ENCODE measurements around the gene TMEM41A.
"Not testable (repeated sequence)": the region's sequence is repeated elsewhere in the genome, so short reads cannot be mapped to it uniquely, and the experiment has no call there.

Gene TMEM41A

DNA sequence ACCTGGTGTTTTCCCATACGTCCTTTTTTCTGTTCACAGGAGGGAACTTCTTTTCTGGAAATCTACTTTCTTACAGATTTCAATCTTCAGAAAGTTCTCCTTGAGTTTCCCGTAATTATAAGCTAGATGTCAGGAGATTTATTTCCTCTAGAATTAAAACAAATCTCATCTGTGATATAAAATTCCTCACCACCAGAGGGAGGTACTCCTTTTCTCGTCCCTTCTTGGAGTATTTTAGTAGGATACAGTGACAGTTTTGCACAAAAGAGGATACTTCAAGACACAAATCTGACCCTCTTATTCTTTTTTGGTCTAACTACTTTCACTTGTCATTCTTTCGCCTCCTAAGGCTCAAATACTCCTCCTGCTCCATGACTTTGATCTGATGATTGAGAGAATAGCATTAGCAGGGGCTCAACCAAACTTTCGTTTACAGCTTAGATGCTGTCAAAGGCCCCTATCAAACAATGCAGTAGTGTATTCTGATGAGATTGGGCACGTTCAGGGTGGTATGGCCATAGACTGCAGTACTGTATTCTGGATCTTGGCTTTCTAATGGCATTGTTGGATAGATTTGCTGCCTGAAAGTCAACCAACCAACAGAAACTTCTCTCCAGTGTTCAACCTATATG lies 38.0 kb downstream of the TMEM41A start:
- Histone ChIP-seq H3K14ac (ENCODE audit: low read length in 2 of 2) (no peak overlapping the region), H3K9me3 (ENCODE audit: control insufficient read depth, low read length) (no peaks in the 10 kb centered on the region), H3K27me3 (ENCODE audit: control insufficient read depth in 1 of 2, insufficient read depth in 1 of 2, low read length in 2 of 2) (no peaks in the 10 kb centered on the region), H3K4ac (ENCODE audit: low read depth in 1 of 2, low read length in 2 of 2) (no peak overlapping the region), H4K8ac (ENCODE audit: low read length) (no peak overlapping the region), H2BK5ac (ENCODE audit: low read depth, low read length, poor library complexity, severe bottlenecking) (no peak overlapping the region), H3K4me3 (ENCODE audit: insufficient read depth in 1 of 2, low read depth in 1 of 2, low read length in 2 of 2) (no peak overlapping the region), H3K4me1 (ENCODE audit: control insufficient read depth, insufficient read depth, low read depth, low read length) (no peaks in the 10 kb centered on the region), H3K79me1 (replicated peaks; ENCODE audit: low read length, poor library complexity, severe bottlenecking) (no peaks in the 10 kb centered on the region), H2AK5ac (ENCODE audit: low read length, severe bottlenecking) (no peak overlapping the region), H2BK15ac (ENCODE audit: low read depth, poor library complexity, severe bottlenecking) (no peak overlapping the region), H2AFZ (ENCODE audit: low read depth, low read length) (no peak overlapping the region), H3K23ac (ENCODE audit: low read length in 2 of 2) (no peak overlapping the region), H3K36me3 (ENCODE audit: control insufficient read depth in 1 of 2, insufficient read depth in 2 of 2, low read depth in 1 of 2, low read length in 2 of 2) (peaks cover 3 to 11% of the 10 kb centered on the region in 2 experiments), H3K9ac (ENCODE audit: low read length) (no peak overlapping the region), H2BK120ac (ENCODE audit: low read depth, low read length) (no peak overlapping the region), H2BK12ac (ENCODE audit: low read length in 2 of 2) (no peak overlapping the region), H3K27ac (ENCODE audit: low read length, poor library complexity, severe bottlenecking) (no peak overlapping the region), H4K91ac (ENCODE audit: low read length) (no peak overlapping the region), H3K18ac (ENCODE audit: low read depth in 1 of 2, low read length in 2 of 2) (no peak overlapping the region), H3K4me2 (ENCODE audit: low read length, poor library complexity, severe bottlenecking) (no peak overlapping the region)
- DNase-seq, result peak; percentile 18
- WGBS, result 64% methylated on average over 4 of the region's 6 CpGs

DNA sequence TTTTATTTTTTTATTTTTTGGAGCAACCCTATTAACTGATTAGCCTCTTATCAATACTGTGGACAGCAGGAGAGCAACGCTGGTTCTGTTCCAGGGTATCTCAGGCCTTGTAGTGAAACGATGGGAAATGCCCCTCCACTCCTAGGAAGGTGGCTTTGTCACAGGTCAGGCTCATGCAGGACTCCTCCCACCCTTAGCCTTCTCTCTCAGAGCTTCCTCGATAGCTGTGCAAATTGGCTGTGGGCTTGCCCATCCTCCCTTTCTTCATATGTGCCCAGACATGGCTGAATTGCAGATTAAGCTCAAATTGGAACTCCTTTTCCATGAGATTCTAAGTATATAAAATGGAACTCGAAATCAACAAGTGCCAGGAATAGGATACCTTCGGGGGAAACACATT lies 38.5 kb downstream of the TMEM41A start:
- H3K14ac ChIP-seq (ENCODE audit: low read length in 2 of 2), result no peak overlapping the region
- peaks cover 3 to 8% of the 10 kb centered on the region in 2 experiments for H3K36me3 ChIP-seq (ENCODE audit: control insufficient read depth in 1 of 2, insufficient read depth in 2 of 2, low read depth in 1 of 2, low read length in 2 of 2)
- no peak overlapping the region for H2AK5ac ChIP-seq (ENCODE audit: low read length, severe bottlenecking)
- H3K4ac ChIP-seq (ENCODE audit: low read depth in 1 of 2, low read length in 2 of 2), result no peak overlapping the region
- H2BK5ac ChIP-seq (ENCODE audit: low read depth, low read length, poor library complexity, severe bottlenecking), result no peak overlapping the region
- WGBS, result 83% methylated on average over 5 of the region's 5 CpGs
- H3K27me3 ChIP-seq (ENCODE audit: control insufficient read depth in 1 of 2, insufficient read depth in 1 of 2, low read length in 2 of 2), result no peaks in the 10 kb centered on the region
- H3K9ac ChIP-seq (ENCODE audit: low read length), result no peak overlapping the region
- H3K27ac ChIP-seq (ENCODE audit: low read length, poor library complexity, severe bottlenecking), result no peak overlapping the region
- no peak overlapping the region for H4K8ac ChIP-seq (ENCODE audit: low read length)
- no peaks in the 10 kb centered on the region for H3K4me1 ChIP-seq (ENCODE audit: control insufficient read depth, insufficient read depth, low read depth, low read length)
- no peak overlapping the region for H3K4me3 ChIP-seq (ENCODE audit: insufficient read depth in 1 of 2, low read depth in 1 of 2, low read length in 2 of 2)
- H2BK15ac ChIP-seq (ENCODE audit: low read depth, poor library complexity, severe bottlenecking), result no peak overlapping the region
- no peak overlapping the region for H2BK12ac ChIP-seq (ENCODE audit: low read length in 2 of 2)
- H3K79me1 ChIP-seq (replicated peaks; ENCODE audit: low read length, poor library complexity, severe bottlenecking), result no peaks in the 10 kb centered on the region
- DNase-seq, result no peak
- H3K23ac ChIP-seq (ENCODE audit: low read length in 2 of 2), result no peak overlapping the region
- no peaks in the 10 kb centered on the region for H3K9me3 ChIP-seq (ENCODE audit: control insufficient read depth, low read length)
- H3K4me2 ChIP-seq (ENCODE audit: low read length, poor library complexity, severe bottlenecking), result no peak overlapping the region
- no peak overlapping the region for H4K91ac ChIP-seq (ENCODE audit: low read length)
- H3K18ac ChIP-seq (ENCODE audit: low read depth in 1 of 2, low read length in 2 of 2), result no peak overlapping the region
- H2BK120ac ChIP-seq (ENCODE audit: low read depth, low read length), result no peak overlapping the region
- H2AFZ ChIP-seq (ENCODE audit: low read depth, low read length), result no peak overlapping the region

DNA sequence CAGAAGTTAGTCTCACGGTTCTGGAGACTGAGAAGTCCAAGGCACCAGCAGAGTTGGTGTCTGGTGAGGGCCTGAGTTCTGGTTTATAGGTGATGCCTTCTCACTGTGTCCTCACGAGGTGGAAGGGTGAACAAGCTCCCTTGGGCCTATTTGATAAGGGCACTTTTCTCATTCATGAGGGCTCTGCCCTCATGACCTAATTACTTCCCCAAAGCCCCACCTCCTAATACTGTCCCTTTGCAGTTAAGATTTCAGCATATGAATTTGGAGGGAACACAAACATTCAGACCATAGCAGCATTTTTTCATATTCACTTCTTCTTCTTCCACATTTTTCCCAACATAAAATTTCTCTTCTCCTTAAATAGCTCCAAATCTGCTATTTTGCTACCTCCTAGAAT lies 41.5 kb downstream of the TMEM41A start:
- Histone ChIP-seq H2AFZ (ENCODE audit: low read depth, low read length) (no peak overlapping the region), H3K18ac (ENCODE audit: low read depth in 1 of 2, low read length in 2 of 2) (no peak overlapping the region), H3K4me2 (ENCODE audit: low read length, poor library complexity, severe bottlenecking) (no peak overlapping the region), H3K9me3 (ENCODE audit: control insufficient read depth, low read length) (no peaks in the 10 kb centered on the region), H3K79me1 (replicated peaks; ENCODE audit: low read length, poor library complexity, severe bottlenecking) (no peaks in the 10 kb centered on the region), H3K4me3 (ENCODE audit: insufficient read depth in 1 of 2, low read depth in 1 of 2, low read length in 2 of 2) (no peak overlapping the region), H4K8ac (ENCODE audit: low read length) (no peak overlapping the region), H3K36me3 (ENCODE audit: control insufficient read depth in 1 of 2, insufficient read depth in 2 of 2, low read depth in 1 of 2, low read length in 2 of 2) (peaks cover 5 to 7% of the 10 kb centered on the region in 2 experiments), H3K4me1 (ENCODE audit: control insufficient read depth, insufficient read depth, low read depth, low read length) (no peaks in the 10 kb centered on the region), H3K27ac (ENCODE audit: low read length, poor library complexity, severe bottlenecking) (no peak overlapping the region), H3K4ac (ENCODE audit: low read depth in 1 of 2, low read length in 2 of 2) (no peak overlapping the region), H2BK5ac (ENCODE audit: low read depth, low read length, poor library complexity, severe bottlenecking) (no peak overlapping the region), H3K9ac (ENCODE audit: low read length) (no peak overlapping the region), H3K27me3 (ENCODE audit: control insufficient read depth in 1 of 2, insufficient read depth in 1 of 2, low read length in 2 of 2) (no peaks in the 10 kb centered on the region), H4K91ac (ENCODE audit: low read length) (no peak overlapping the region), H2AK5ac (ENCODE audit: low read length, severe bottlenecking) (no peak overlapping the region), H3K14ac (ENCODE audit: low read length in 2 of 2) (no peak overlapping the region), H2BK15ac (ENCODE audit: low read depth, poor library complexity, severe bottlenecking) (no peak overlapping the region), H2BK12ac (ENCODE audit: low read length in 2 of 2) (no peak overlapping the region), H2BK120ac (ENCODE audit: low read depth, low read length) (no peak overlapping the region), H3K23ac (ENCODE audit: low read length in 2 of 2) (no peak overlapping the region)
- DNase-seq, result no peak
- 68% methylated on average over 2 of the region's 2 CpGs for WGBS

DNA sequence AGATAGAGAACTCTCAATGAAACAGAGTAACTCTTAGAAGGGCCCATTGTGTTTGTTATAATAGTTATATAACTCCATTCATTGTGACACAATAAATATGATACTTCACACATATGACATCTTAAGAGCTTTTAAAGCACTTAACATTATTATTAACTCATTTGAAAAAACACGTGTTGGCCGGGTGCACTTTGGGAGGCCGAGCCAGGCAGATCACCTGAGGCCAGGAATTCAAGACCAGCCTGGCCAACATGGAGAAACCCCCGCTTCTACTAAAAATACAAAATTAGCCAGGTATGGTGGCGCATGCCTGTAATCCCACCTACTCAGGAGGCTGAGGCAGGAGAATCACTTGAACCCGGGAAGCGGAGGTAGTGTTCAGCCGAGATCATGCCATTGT lies 47.4 kb downstream of the TMEM41A start:
- not testable (repeated sequence) for H4K91ac ChIP-seq (ENCODE audit: low read length); H3K4me1 ChIP-seq (ENCODE audit: control insufficient read depth, insufficient read depth, low read depth, low read length); H2BK12ac ChIP-seq (ENCODE audit: low read length in 2 of 2); H2BK5ac ChIP-seq (ENCODE audit: low read depth, low read length, poor library complexity, severe bottlenecking); H3K4me3 ChIP-seq (ENCODE audit: insufficient read depth in 1 of 2, low read depth in 1 of 2, low read length in 2 of 2); H2BK120ac ChIP-seq (ENCODE audit: low read depth, low read length); H3K9ac ChIP-seq (ENCODE audit: low read length); H3K9me3 ChIP-seq (ENCODE audit: control insufficient read depth, low read length); H2AFZ ChIP-seq (ENCODE audit: low read depth, low read length); H3K14ac ChIP-seq (ENCODE audit: low read length in 2 of 2); H3K18ac ChIP-seq (ENCODE audit: low read depth in 1 of 2, low read length in 2 of 2); H3K4ac ChIP-seq (ENCODE audit: low read depth in 1 of 2, low read length in 2 of 2); H4K8ac ChIP-seq (ENCODE audit: low read length); H3K27me3 ChIP-seq (ENCODE audit: control insufficient read depth in 1 of 2, insufficient read depth in 1 of 2, low read length in 2 of 2); H2BK15ac ChIP-seq (ENCODE audit: low read depth, poor library complexity, severe bottlenecking); DNase-seq; H2AK5ac ChIP-seq (ENCODE audit: low read length, severe bottlenecking); H3K4me2 ChIP-seq (ENCODE audit: low read length, poor library complexity, severe bottlenecking); H3K79me1 ChIP-seq (replicated peaks; ENCODE audit: low read length, poor library complexity, severe bottlenecking); H3K27ac ChIP-seq (ENCODE audit: low read length, poor library complexity, severe bottlenecking); H3K23ac ChIP-seq (ENCODE audit: low read length in 2 of 2)
- peaks cover 7 to 11% of the 10 kb centered on the region in 2 experiments for H3K36me3 ChIP-seq (ENCODE audit: control insufficient read depth in 1 of 2, insufficient read depth in 2 of 2, low read depth in 1 of 2, low read length in 2 of 2)
- 98% methylated on average over 8 of the region's 8 CpGs for WGBS
